ENCODE results near the gene STC2.

STC2 gene

GRCh38 chr5:173328844-173329490 is 753 bp upstream of the STC2 start:
- peak; percentile 72 for DNase-seq (ENCODE audit: low read depth)

GRCh38 chr5:173327084-173327947 is 898 bp downstream of the STC2 start:
- peak; percentile 73 for DNase-seq (ENCODE audit: low read depth)

GRCh38 chr5:173326501-173326960 is 1.7 kb downstream of the STC2 start:
- peak; percentile 79 for DNase-seq (ENCODE audit: low read depth)

GRCh38 chr5:173325091-173325698 is 3.0 kb downstream of the STC2 start:
- DNase-seq (ENCODE audit: low read depth): no peak

- DNase-seq (ENCODE audit: low read depth): peak; percentile 93
Measured at GRCh38 chr5:173324115-173325001, 3.9 kb downstream of the STC2 start.

GRCh38 chr5:173323799-173324114 is 4.5 kb downstream of the STC2 start:
- DNase-seq (ENCODE audit: low read depth): no peak

GRCh38 chr5:173323106-173323798 is 5.0 kb downstream of the STC2 start:
- no peak for DNase-seq (ENCODE audit: low read depth)

GRCh38 chr5:173321886-173322285 is 6.3 kb downstream of the STC2 start:
- DNase-seq (ENCODE audit: low read depth): peak; percentile 76

- no peak for DNase-seq (ENCODE audit: low read depth)
Measured at GRCh38 chr5:173320259-173320658, 8.0 kb downstream of the STC2 start.

GRCh38 chr5:173319646-173320045 is 8.6 kb downstream of the STC2 start:
- DNase-seq (ENCODE audit: low read depth): no peak

GRCh38 chr5:173318881-173319620 is 9.2 kb downstream of the STC2 start:
- DNase-seq (ENCODE audit: low read depth): no peak

- DNase-seq (ENCODE audit: low read depth): no peak
Measured at GRCh38 chr5:173318330-173318729, 9.9 kb downstream of the STC2 start.

GRCh38 chr5:173317852-173318251 is 10.4 kb downstream of the STC2 start:
- no peak for DNase-seq (ENCODE audit: low read depth)

- no peak for DNase-seq (ENCODE audit: low read depth)
Measured at GRCh38 chr5:173317091-173317730, 11.0 kb downstream of the STC2 start.

- DNase-seq (ENCODE audit: low read depth): no peak
Measured at GRCh38 chr5:173316339-173317020, 11.7 kb downstream of the STC2 start.

GRCh38 chr5:173315495-173316338 is 12.5 kb downstream of the STC2 start:
- peak; percentile 77 for DNase-seq (ENCODE audit: low read depth)

GRCh38 chr5:173314166-173314952 is 13.9 kb downstream of the STC2 start:
- peak; percentile 41 for DNase-seq (ENCODE audit: low read depth)

- DNase-seq (ENCODE audit: low read depth): no peak
Measured at GRCh38 chr5:173313351-173313801, 14.8 kb downstream of the STC2 start.
